H1 (cell line): ENCODE data around the gene HTR2C. TPM values are rescaled to one million over a fixed set of nuclear protein-coding genes. Genes with fewer than 3 reads are reported as not detected.

Source experiments
- CTCF ChIA-PET: fragments of 300-600 bp; sonication (Branson Sonifier 250); formaldehyde crosslinking; loops from one replicate; lab custom pipeline; 2021; ENCODE audit not compliant: partially characterized antibody; lab: Charles Lee
- POLR2A ChIA-PET: fragments of 300-600 bp; sonication (Branson Sonifier 250); formaldehyde crosslinking; loops from one replicate; lab custom pipeline; 2021; ENCODE audit warnings: inconsistent platforms; ENCODE audit not compliant: partially characterized antibody; lab: Charles Lee
- DNase-seq, 2 experiments: peaks; one replicate each; pipeline versions ENCODE4 v3.0.0 to v3.0.0-alpha.2; 2010 to 2022; ENCODE audit warnings: low spot score in 2 of 2, low read depth in 1 of 2, mixed read lengths in 1 of 2
- FAIRE-seq: peaks from 2 replicates; lab custom pipeline; 2011; peaks lifted over from hg19 to GRCh38; lab: Jason Lieb, UNC
- H2AFZ ChIP-seq: 2 replicates; pipeline ENCODE4 v1.8.1; 2012; ENCODE audit warnings: low read length, inconsistent platforms
- H2AK5ac ChIP-seq: 2 replicates; pipeline ENCODE4 v1.6.1; 2013; ENCODE audit warnings: low read depth, low read length
- H2BK120ac ChIP-seq: replicated peaks from 2 replicates; pipeline ENCODE3; 2013; ENCODE audit warnings: low read depth, low read length, inconsistent platforms
- H2BK12ac ChIP-seq: 2 replicates; pipeline ENCODE4 v1.6.1; 2013; ENCODE audit warnings: low read depth, low read length
- H2BK15ac ChIP-seq: 2 replicates; pipeline ENCODE4 v1.6.1; 2013; ENCODE audit warnings: low read length
- H2BK20ac ChIP-seq: 2 replicates; pipeline ENCODE4 v1.6.1; 2013; ENCODE audit warnings: low read length
- H2BK5ac ChIP-seq: 2 replicates; pipeline ENCODE4 v1.6.1; 2013; ENCODE audit warnings: low read depth, low read length
- H3K14ac ChIP-seq: 2 replicates; pipeline ENCODE4 v1.6.1; 2013; ENCODE audit warnings: inconsistent platforms; ENCODE audit not compliant: insufficient read length
- H3K18ac ChIP-seq: 2 replicates; pipeline ENCODE4 v1.6.1; 2013; ENCODE audit warnings: low read length; ENCODE audit errors: extremely low read depth
- H3K23ac ChIP-seq: 2 replicates; pipeline ENCODE4 v1.6.1; 2013; ENCODE audit warnings: inconsistent platforms; ENCODE audit not compliant: insufficient read length
- H3K23me2 ChIP-seq: 2 replicates; pipeline ENCODE4 v1.6.1; 2013; ENCODE audit warnings: low read depth, low read length
- H3K27ac ChIP-seq: 2 replicates; pipeline ENCODE4 v1.6.1; 2011; ENCODE audit warnings: low read depth, low read length, inconsistent platforms
- H3K27me3 ChIP-seq, 4 experiments: replicated peaks in 1 of 4; 1 replicate in 1 of 4; 2 replicates in 3 of 4; pipeline versions ENCODE4 v1.6.1 to v1.8.1; 2011 to 2013; ENCODE audit warnings: low read length in 3 of 4, mild to moderate bottlenecking in 3 of 4, inconsistent platforms in 2 of 4, mixed read lengths in 2 of 4, moderate library complexity in 1 of 4; ENCODE audit not compliant: control insufficient read depth in 3 of 4, insufficient read depth in 3 of 4; ENCODE audit errors: extremely low read depth in 1 of 4
- H3K36me3 ChIP-seq, 4 experiments: 2 replicates each; pipeline versions ENCODE4 v1.6.1 to v1.8.1; 2011 to 2013; ENCODE audit warnings: mild to moderate bottlenecking in 4 of 4, low read length in 3 of 4, moderate library complexity in 2 of 4, control low read depth in 1 of 4, inconsistent platforms in 1 of 4; ENCODE audit not compliant: insufficient read depth in 4 of 4, control insufficient read depth in 2 of 4
- H3K4ac ChIP-seq: replicated peaks from 2 replicates; pipeline ENCODE3; 2013; ENCODE audit warnings: low read length, low read depth, mixed read lengths, inconsistent platforms; ENCODE audit not compliant: insufficient read length
- H3K4me1 ChIP-seq, 4 experiments: replicated peaks in 1 of 4; 1 replicate in 1 of 4; 2 replicates in 3 of 4; pipeline versions ENCODE4 v1.6.1 to v1.8.1; 2011 to 2013; ENCODE audit warnings: low read length in 3 of 4, inconsistent platforms in 2 of 4, mixed read lengths in 1 of 4; ENCODE audit not compliant: insufficient read depth in 4 of 4, control insufficient read depth in 3 of 4
- H3K4me2 ChIP-seq, 2 experiments: 2 replicates each; pipeline versions ENCODE4 v1.6.1 to v1.8.1; 2011 to 2013; ENCODE audit warnings: low read depth in 2 of 2, low read length in 2 of 2, control low read depth in 1 of 2, inconsistent platforms in 1 of 2, mild to moderate bottlenecking in 1 of 2; ENCODE audit not compliant: insufficient read depth in 1 of 2
- H3K4me3 ChIP-seq, 4 experiments: fragments of 200-600, 300-600 bp in 1 of 4; sonication (generic), shearing (Covaris generic), sonication (Bioruptor Twin) in 1 of 4; 2 replicates each; pipeline versions ENCODE4 v1.5.1 to v1.8.1; 2011 to 2016; ENCODE audit warnings: low read length in 4 of 4, low read depth in 3 of 4, control low read depth in 2 of 4, inconsistent platforms in 2 of 4, mild to moderate bottlenecking in 2 of 4, mixed read lengths in 1 of 4, moderate library complexity in 1 of 4; ENCODE audit not compliant: insufficient read depth in 2 of 4; ENCODE audit errors: extremely low read depth in 1 of 4
- H3K56ac ChIP-seq: replicated peaks from 2 replicates; pipeline ENCODE3; 2013; ENCODE audit warnings: low read depth, mild to moderate bottlenecking, mixed read lengths, low read length, inconsistent platforms; ENCODE audit not compliant: insufficient read length
- H3K79me1 ChIP-seq: 2 replicates; pipeline ENCODE4 v1.6.1; 2013; ENCODE audit warnings: low read depth, low read length, control low read depth
- H3K79me2 ChIP-seq, 2 experiments: 2 replicates each; pipeline versions ENCODE4 v1.6.1 to v1.8.1; 2012 to 2013; ENCODE audit warnings: low read length in 2 of 2, mild to moderate bottlenecking in 2 of 2, inconsistent platforms in 1 of 2; ENCODE audit not compliant: insufficient read depth in 2 of 2, control insufficient read depth in 1 of 2
- H3K9ac ChIP-seq, 4 experiments: replicated peaks in 1 of 4; 1 replicate in 1 of 4; 2 replicates in 3 of 4; pipeline versions ENCODE4 v1.6.1 to v1.8.1; 2011 to 2013; ENCODE audit warnings: low read depth in 3 of 4, low read length in 3 of 4, control low read depth in 2 of 4, mild to moderate bottlenecking in 2 of 4, moderate library complexity in 2 of 4, inconsistent platforms in 1 of 4; ENCODE audit errors: extremely low read depth in 1 of 4
- H3K9me3 ChIP-seq, 2 experiments: 2 replicates each; pipeline versions ENCODE4 v1.6.1 to v1.8.1; 2012 to 2013; ENCODE audit warnings: mild to moderate bottlenecking in 2 of 2, moderate library complexity in 2 of 2, control low read depth in 1 of 2, inconsistent platforms in 1 of 2, low read depth in 1 of 2, low read length in 1 of 2, mixed read lengths in 1 of 2; ENCODE audit not compliant: insufficient read depth in 2 of 2
- H4K20me1 ChIP-seq, 2 experiments: replicated peaks in 1 of 2; 2 replicates each; pipeline versions ENCODE3 to v1.8.1; 2011 to 2013; ENCODE audit warnings: inconsistent platforms in 2 of 2, low read length in 2 of 2, mild to moderate bottlenecking in 1 of 2; ENCODE audit not compliant: insufficient read depth in 2 of 2, control insufficient read depth in 1 of 2
- H4K5ac ChIP-seq: 2 replicates; pipeline ENCODE4 v1.6.1; 2013; ENCODE audit warnings: low read length, low read depth, mixed read lengths, inconsistent platforms; ENCODE audit not compliant: insufficient read length
- H4K8ac ChIP-seq: 2 replicates; pipeline ENCODE4 v1.8.0; 2013; ENCODE audit warnings: mild to moderate bottlenecking, moderate library complexity, low read length, inconsistent platforms; ENCODE audit not compliant: insufficient read depth; ENCODE audit errors: extremely low read depth
- H4K91ac ChIP-seq: replicated peaks from 2 replicates; pipeline ENCODE3; 2013; ENCODE audit warnings: low read length, mixed read lengths, inconsistent platforms; ENCODE audit not compliant: insufficient read length
- HDAC2 ChIP-seq, 2 experiments: fragments of 300-600 bp in 1 of 2; sonication (generic) in 1 of 2; IDR thresholded peaks; 2 replicates each; pipeline ENCODE4 v1.6.1; 2011 to 2012; ENCODE audit warnings: low read depth in 2 of 2, low read length in 2 of 2, mild to moderate bottlenecking in 2 of 2, moderate library complexity in 2 of 2, borderline replicate concordance in 1 of 2, inconsistent platforms in 1 of 2
- RXRA ChIP-seq: IDR thresholded peaks from 2 replicates; pipeline ENCODE4 v1.6.1; 2011; ENCODE audit warnings: low read depth, mild to moderate bottlenecking, low read length, moderate library complexity; ENCODE audit not compliant: insufficient read depth
- WGBS, 2 experiments: shearing (Covaris generic) in 1 of 2; methylation state at CpG; one replicate each; pipeline versions ENCODE4 v1.1.6 to v1.1.7; 2013 to 2015; ENCODE audit warnings: low lambda C conversion rate in 2 of 2, mixed read lengths in 2 of 2, inconsistent platforms in 1 of 2, low coverage in 1 of 2, missing lambda C conversion rate in 1 of 2; ENCODE audit not compliant: insufficient replicate concordance in 2 of 2, insufficient coverage in 1 of 2, insufficient read length in 1 of 2; ENCODE audit errors: extremely low coverage in 1 of 2, missing lambda C conversion rate in 1 of 2; 5-methylcytosine and 5-hydroxymethylcytosine counted together
- polyA plus RNA-seq, 7 experiments: library from polyadenylated mRNA; depleted of rRNA in 3 of 7; stranded (reverse) in 5 of 7; unstranded in 2 of 7; fragments of >200 nt in 5 of 7; fragments of 200-250 nt in 2 of 7; gene quantifications; 1 replicate in 5 of 7; 2 replicates in 1 of 7; 4 replicates in 1 of 7; pipeline versions ENCODE4 v1.2.1 to v1.2.3, GENCODE V29; 2011 to 2013; ENCODE audit warnings: missing spikeins in 2 of 7, mixed read lengths in 2 of 7
- total RNA-seq: library from RNA; stranded (reverse); fragmentation: NEBNext Ultra II Directional; extraction: Animal tissue kit (Norgen Biotek cat#: 25700); gene quantifications from 2 replicates; pipeline ENCODE4 v1.2.1, GENCODE V29; 2021

HTR2C gene
- total and polyA plus RNA-seq, 2 of the 8 experiments (the other 6 are each of a cell fraction or from before 2014, with no cell fraction given): 1.7 to 2.0 TPM

DNA sequence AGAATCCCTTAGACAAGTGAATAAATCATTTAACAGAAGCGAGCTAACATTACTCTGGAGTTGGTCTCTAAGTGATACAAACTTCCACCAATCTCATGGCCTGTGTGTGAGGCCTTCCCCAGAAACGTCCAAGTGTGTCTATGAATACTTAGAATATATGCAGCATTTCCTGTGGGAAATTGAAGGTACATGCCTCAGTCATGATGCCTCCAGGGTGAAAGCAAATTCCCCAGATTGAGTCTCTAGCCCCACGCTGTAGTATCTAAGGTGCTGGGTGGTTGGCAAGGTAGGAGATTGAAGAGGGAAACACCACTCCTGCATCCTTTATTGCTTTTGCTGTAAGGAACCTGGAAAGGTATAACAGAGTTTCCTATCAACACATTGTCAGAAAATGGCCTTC is 319.7 kb downstream of the HTR2C start:
- FAIRE-seq (no peak), DNase-seq (no peak)
- no peak overlapping the region for H2AFZ ChIP-seq
- 92% methylated on average over 3 of the region's 3 CpGs; no CpG with 5 or more reads in 1 of the 2 experiments for WGBS, 2 experiments
- H3K14ac ChIP-seq: no peak overlapping the region
- H2BK120ac ChIP-seq: no peak overlapping the region
- H3K27me3 ChIP-seq: no peaks in the 10 kb centered on the region
- POLR2A ChIA-PET: no interaction called here
- H2BK20ac ChIP-seq: no peak overlapping the region
- H3K4me2 ChIP-seq: no peak overlapping the region
- H2BK12ac ChIP-seq: no peak overlapping the region
- H4K8ac ChIP-seq: no peak overlapping the region
- no peak for TF ChIP-seq HDAC2 (IDR thresholded peaks at IDR 0.05; ENCODE audit: borderline replicate concordance in 1 of 2, low read depth in 2 of 2, low read length in 2 of 2)
- no peak for TF ChIP-seq RXRA
- TF ChIP-seq, all 59 proteins: peak for 0
- no peak overlapping the region for H2AK5ac ChIP-seq
- no peak overlapping the region for H3K4me3 ChIP-seq
- no peak overlapping the region for H4K91ac ChIP-seq
- no peak overlapping the region; the same call in 1 of the 2 replicates for H3K18ac ChIP-seq
- H2BK5ac ChIP-seq: no peak overlapping the region
- no peak overlapping the region for H4K5ac ChIP-seq
- H3K23me2 ChIP-seq: no peaks in the 10 kb centered on the region
- no peak overlapping the region for H3K23ac ChIP-seq
- H3K9me3 ChIP-seq: no peaks in the 10 kb centered on the region
- peaks cover 0 to 19% (median 4%) of the 10 kb centered on the region in 4 experiments; a peak in 4 of 7 replicates for H3K4me1 ChIP-seq
- H2BK15ac ChIP-seq: no peak overlapping the region
- no peaks in the 10 kb centered on the region for H4K20me1 ChIP-seq
- H3K4ac ChIP-seq: no peak overlapping the region
- no peak overlapping the region for H3K56ac ChIP-seq
- no peaks in the 10 kb centered on the region for H3K36me3 ChIP-seq
- no peaks in the 10 kb centered on the region for H3K79me1 ChIP-seq
- no peaks in the 10 kb centered on the region for H3K79me2 ChIP-seq
- CTCF ChIA-PET: no interaction called here
- H3K27ac ChIP-seq: no peak overlapping the region
- H3K9ac ChIP-seq: no peak overlapping the region
